ENCODE results near the gene LTF.

Gene LTF

GRCh38 chr3:46468753-46469600, 4.3 kb upstream of the LTF start:
- DNase-seq = no peak

GRCh38 chr3:46467562-46467961, 2.9 kb upstream of the LTF start:
- no peak for DNase-seq

DNA sequence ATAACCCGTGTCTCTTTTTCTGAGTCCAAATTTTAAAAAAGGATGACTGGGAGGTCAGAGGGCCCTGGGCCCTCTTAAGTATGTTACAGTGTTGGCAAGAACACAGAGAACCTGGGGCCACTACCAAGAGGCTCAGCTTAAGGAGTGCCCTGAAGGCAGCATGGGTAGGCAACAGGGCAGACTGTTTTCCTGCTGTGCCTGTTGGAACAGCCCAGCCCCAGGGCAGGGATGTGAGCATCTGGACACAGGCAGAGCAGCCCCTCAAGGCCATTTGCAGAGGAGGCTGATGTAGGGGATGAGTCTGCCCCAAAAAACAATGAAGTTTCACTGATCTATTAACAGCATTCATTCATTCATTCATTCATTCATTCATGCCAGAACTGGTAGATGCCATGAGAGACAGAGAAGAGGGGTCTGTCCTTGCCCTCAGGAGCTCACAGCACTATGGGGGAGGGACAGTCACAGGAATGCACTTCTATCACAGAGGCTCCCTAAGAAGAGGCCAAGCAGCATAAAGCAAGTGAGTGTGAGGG, 2.2 kb upstream of the LTF start:
- DNase-seq = no peak

DNA sequence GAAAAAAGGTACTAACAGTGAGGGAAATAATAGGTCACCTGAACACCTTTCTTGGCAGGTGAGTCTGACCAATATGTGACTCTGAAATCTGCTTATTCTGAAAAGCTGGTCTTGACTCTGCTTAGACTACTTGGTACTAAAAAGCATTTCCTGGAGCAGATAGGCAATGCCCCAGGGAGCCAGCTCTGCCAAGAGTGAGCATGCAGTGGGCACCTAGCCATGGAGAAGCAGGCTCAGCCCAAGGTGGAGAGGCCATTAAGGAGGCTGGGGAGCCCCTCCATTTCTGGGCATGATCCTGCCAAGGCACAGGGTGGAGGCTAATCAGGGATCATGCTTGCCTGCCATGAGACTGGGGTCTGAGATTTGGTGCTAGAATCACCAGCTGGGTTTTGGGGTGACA, 1.6 kb upstream of the LTF start:
- DNase-seq = no peak

GRCh38 chr3:46465196-46465520, 453 bp upstream of the LTF start:
- no peak for DNase-seq

GRCh38 chr3:46463868-46464241, 850 bp downstream of the LTF start:
- DNase-seq = no peak

DNA sequence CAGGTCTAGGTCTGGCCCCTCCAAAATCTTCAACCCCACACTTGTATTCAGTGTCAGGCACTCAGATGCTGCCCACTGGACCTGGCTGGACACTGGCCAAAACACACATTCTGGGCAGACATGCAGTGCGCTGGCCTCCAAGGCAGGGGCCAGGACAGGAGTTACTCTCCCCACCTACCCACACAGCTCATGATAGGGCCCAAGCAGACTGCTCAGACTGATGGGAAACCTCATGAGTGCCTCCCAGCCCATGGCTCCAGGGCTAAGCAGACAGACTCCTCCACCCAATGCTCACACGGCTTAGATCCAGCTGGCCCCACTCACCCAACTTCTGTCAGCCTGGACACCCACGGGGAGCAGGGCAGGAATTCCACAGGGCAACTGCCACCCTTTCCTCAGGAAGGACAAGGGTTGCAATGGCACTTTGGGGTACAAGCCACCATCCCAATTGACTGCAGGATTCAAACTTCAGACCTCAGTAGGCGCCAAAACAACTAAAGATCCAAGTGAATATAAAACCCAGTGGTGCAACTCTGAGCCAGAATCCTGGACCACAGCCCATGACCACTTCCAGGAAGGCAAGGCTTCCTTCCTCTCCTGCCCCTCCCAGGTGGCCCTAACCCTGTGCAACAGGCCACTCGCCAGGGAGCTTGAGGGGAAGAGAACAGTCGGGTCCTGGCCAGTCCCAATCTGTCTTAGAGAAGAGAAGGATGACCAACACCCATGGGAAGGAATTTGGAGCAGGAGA, 1.4 kb downstream of the LTF start:
- no peak for DNase-seq

GRCh38 chr3:46462511-46462910, 2.2 kb downstream of the LTF start:
- DNase-seq = no peak

- no peak for DNase-seq
These were observed 2.6 kb downstream of the LTF start for GRCh38 chr3:46462111-46462510.

- DNase-seq = no peak
These were observed 4.7 kb downstream of the LTF start for GRCh38 chr3:46460051-46460450.

GRCh38 chr3:46456118-46456517, 8.6 kb downstream of the LTF start:
- no peak for DNase-seq

- DNase-seq = no peak
These were observed 9.2 kb downstream of the LTF start for GRCh38 chr3:46455231-46456115.

- no peak for DNase-seq
These were observed 10.1 kb downstream of the LTF start for GRCh38 chr3:46454606-46455005.

DNA sequence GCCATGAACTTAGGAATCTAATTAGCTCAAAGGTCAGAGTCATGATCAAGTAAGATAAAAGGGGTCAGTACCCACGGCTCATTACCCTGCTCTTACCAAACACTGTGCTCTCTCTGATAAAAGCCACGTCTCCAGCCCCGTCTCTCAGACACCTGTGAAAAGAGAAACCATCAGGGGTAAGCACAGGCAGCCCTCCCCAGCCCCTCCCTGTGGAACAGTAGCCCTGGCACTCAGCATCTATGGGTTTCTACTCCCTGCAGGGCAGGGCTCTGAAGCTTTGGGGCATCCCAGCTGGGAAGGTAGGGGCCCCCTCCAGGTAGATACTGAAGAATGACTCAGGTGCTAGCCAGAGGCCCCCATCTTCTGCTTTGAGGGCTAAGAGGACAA, 10.5 kb downstream of the LTF start:
- no peak for DNase-seq

DNA sequence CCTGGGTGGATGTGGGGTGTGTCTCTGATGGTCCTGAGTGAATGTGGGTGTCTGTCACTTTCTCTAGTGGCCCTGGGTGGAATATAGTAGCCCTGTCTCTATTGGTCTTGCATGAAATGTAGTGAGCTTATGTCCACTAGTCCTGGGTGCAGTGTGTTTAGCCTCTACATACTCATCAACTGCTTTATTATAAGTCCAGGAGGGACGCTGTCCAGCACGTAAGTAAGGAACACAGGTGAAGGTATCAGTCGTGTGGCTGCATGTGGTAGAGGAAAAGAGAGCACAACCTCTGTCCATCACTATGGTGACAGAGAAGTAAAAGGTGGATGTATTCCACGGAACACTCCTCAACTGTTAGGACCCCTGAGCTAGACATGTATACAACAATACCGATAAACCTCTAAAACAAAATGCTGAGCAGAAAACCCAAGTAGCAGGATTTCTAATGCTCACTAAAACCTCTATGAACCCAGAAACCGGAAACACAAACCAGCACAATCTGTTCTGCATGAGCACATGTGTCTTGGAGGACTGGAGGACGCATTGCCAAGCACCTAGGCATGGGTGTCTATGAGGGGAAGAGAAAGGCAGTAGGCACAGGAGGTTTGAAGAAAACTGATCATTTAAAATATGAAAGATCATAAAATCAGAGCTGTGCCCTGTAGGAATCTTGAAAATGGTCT, 11.0 kb downstream of the LTF start:
- DNase-seq = no peak

DNA sequence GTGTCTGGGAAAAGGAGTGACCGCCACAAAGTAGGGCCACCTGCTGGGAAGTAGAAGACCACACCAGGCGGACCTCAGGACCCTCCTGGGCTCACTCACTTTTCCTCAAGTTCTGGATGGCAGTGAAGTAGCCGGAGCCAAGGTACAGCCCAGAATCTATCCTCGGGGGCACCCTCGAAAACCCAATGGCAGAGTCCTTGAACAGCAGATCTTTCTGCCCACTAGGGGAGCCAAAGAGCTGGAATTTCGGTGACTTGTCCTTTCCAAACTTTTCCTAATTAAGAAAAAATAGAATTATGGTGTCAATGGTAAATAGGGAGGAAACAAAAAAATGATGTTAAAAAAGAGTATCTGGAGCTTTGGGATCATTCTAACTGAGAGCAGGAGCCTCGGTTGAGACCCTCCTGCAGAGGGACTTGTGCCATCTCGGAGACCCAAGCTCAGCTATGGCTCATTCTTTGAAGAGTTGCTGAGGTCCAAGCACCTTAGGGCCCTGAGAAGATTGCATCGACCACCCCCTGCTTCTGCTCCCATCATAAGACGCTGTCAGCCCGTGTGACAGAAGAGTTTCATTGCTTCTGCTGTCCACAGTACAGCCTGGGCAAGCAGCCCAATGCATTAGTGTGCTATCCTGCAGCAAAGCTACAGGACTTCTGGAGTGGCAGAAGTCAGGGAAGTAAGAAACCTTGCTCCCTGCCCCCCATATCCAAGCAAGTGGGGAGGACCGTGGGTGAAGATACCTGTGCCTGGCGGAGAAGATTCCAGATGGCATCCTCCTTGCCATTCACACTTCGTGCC, 14.8 kb downstream of the LTF start:
- no peak for DNase-seq

DNA sequence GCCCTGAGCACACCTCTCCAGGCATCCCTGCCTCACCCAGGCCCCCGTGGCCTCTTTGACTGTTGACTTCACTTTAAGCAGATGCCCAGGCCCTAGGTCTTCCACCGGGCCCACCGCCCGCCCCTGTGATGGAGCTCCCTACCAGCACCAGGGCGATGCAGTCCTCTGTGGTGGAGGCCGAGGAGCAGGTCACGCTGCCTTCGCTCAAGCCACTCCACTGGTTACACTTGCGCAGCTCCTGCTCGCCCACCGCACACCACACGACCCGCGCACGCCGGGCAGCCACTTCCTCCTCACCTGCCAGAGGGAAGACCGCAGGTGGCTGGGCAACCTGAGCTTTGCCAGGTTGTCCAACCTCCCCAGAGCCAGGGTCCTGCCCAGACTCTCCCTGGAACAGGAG, 16.0 kb downstream of the LTF start:
- no peak for DNase-seq

- DNase-seq = no peak
These were observed 17.3 kb downstream of the LTF start for GRCh38 chr3:46447228-46447985.

DNA sequence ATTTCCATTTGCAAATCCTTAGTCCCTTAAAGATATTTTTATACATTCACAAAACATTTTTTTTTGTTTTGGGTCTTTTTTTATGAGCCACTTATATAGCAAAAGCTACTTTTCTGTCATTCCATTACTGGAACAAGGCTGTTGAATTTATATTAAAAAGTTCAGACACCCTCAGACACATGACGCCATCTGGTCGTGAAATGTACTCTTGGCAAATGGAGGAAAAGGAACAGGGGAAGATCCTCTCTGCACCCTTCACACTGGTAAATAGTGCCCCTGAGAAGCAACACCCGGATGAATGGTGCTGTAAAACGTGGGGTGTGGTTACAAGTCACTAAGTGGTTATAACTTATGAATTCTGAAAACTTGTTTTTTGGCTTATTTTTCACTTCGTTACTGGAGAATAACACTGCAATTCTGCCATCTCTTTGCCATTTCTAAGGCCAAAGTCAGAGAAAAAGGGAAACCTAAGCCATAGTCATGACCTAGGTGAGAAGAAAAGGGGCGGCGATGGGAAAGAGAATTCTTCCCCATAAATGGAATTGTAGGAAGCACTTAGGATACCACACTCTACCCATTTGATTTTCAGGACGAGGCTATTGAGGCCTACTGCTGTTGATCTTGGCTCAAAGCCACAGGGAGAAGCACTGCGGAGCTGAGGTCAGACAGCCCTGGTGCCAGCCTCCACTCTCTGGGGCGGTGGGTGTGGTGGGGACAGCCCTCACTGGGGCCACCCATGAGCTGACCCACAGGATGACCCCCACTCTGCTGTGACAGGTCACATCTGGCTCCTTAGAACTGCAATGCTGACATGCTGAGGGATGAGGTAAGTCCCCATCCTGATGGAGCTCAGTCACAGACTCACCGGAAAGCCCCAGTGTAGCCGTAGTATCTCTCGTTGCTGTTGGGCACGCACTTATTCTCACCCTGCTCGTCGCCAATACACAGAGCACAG, 21.9 kb downstream of the LTF start:
- DNase-seq = peak; percentile 19 to 69
